GM12878 (cell line): ENCODE data around the gene KLF6. TPM values are rescaled to one million over a fixed set of nuclear protein-coding genes. Genes with fewer than 3 reads are reported as not detected.

Source experiments
- ATAC-seq: fragments of 200-7000 bp; cut with Tn5 transposase; 3 replicates; pipeline ENCODE4 v1.9.1; 2020; ENCODE audit warnings: mild to moderate bottlenecking, moderate library complexity
- BruUV-seq: library from RNA; stranded (reverse); fragments of 400-500 nt; replicated peaks from 2 replicates; lab custom pipeline; 2021; lab: Mats Ljungman, UMichigan
- CTCF ChIA-PET: fragments of 300-600 bp; sonication (Branson Sonifier 250); formaldehyde crosslinking; extraction: SDS; loops from one replicate; lab custom pipeline; 2021; ENCODE audit warnings: inconsistent platforms; lab: Yijun Ruan, JAX
- POLR2A ChIA-PET: fragments of 350-600 bp; formaldehyde crosslinking; extraction: SDS; loops from one replicate; lab custom pipeline; 2021; ENCODE audit warnings: inconsistent platforms; lab: Charles Lee
- RAD21 ChIA-PET: fragments of 300-600 bp; sonication (Branson Sonifier 250); formaldehyde crosslinking; loops from one replicate; lab custom pipeline; 2023; ENCODE audit warnings: antibody characterized with exemption; ENCODE audit not compliant: unreplicated experiment; lab: Charles Lee
- SMC1A ChIA-PET: fragments of 300-600 bp; sonication (Branson Sonifier 250); formaldehyde crosslinking; loops from one replicate; lab custom pipeline; 2023; ENCODE audit not compliant: unreplicated experiment, uncharacterized antibody; lab: Charles Lee
- DNase-seq: peaks from one replicate; pipeline ENCODE4 v3.0.0-alpha.2; 2011; ENCODE audit warnings: low read depth, low spot score
- FAIRE-seq: peaks from 3 replicates; lab custom pipeline; 2011; peaks lifted over from hg19 to GRCh38; lab: Jason Lieb, UNC
- H2AFZ ChIP-seq: 2 replicates; pipeline ENCODE4 v1.6.0; 2011; ENCODE audit warnings: low read depth, low read length, control low read depth; ENCODE audit not compliant: control insufficient read depth
- H3K27ac ChIP-seq: 2 replicates; pipeline ENCODE4 v1.5.1; 2011; ENCODE audit warnings: control low read depth; ENCODE audit not compliant: control insufficient read depth, insufficient read depth
- H3K27me3 ChIP-seq, 2 experiments: replicated peaks in 1 of 2; 2 replicates each; pipeline versions ENCODE4 v1.6.0 to v1.6.1; 2011; ENCODE audit warnings: low read length in 1 of 2; ENCODE audit not compliant: control insufficient read depth in 2 of 2, insufficient read depth in 2 of 2
- H3K36me3 ChIP-seq, 2 experiments: 2 replicates each; pipeline ENCODE4 v1.5.1; 2011; ENCODE audit warnings: low read length in 1 of 2; ENCODE audit not compliant: control insufficient read depth in 2 of 2, insufficient read depth in 2 of 2
- H3K4me1 ChIP-seq: 2 replicates; pipeline ENCODE4 v1.6.1; 2011; ENCODE audit warnings: mild to moderate bottlenecking, low read length, moderate library complexity, mixed read lengths; ENCODE audit not compliant: control insufficient read depth, insufficient read depth
- H3K4me2 ChIP-seq: 2 replicates; pipeline ENCODE4 v1.6.0; 2011; ENCODE audit warnings: control low read depth; ENCODE audit not compliant: control insufficient read depth, insufficient read depth
- H3K4me3 ChIP-seq: fragments of 200-600 bp; sonication (generic); 2 replicates; pipeline ENCODE4 v1.5.1; 2016
- H3K79me2 ChIP-seq: 2 replicates; pipeline ENCODE4 v1.6.0; 2011; ENCODE audit warnings: low read length; ENCODE audit not compliant: control insufficient read depth, insufficient read depth
- H3K9ac ChIP-seq: 2 replicates; pipeline ENCODE4 v1.8.0; 2011; ENCODE audit warnings: low read length, control low read depth, mixed read lengths; ENCODE audit not compliant: control insufficient read depth, insufficient read depth
- H3K9me3 ChIP-seq: replicated peaks from 3 replicates; pipeline ENCODE4 v1.5.1; 2011; ENCODE audit warnings: mild to moderate bottlenecking, low read length; ENCODE audit not compliant: control insufficient read depth, insufficient read depth
- H4K20me1 ChIP-seq: 2 replicates; pipeline ENCODE4 v1.6.0; 2011; ENCODE audit not compliant: control insufficient read depth, insufficient read depth
- ATF7 ChIP-seq: fragments of 450-650 bp; IDR thresholded peaks from 2 replicates; pipeline ENCODE4 v1.6.1; 2016; ENCODE audit warnings: low read depth, mild to moderate bottlenecking
- BMI1 ChIP-seq: fragments of 450-650 bp; IDR thresholded peaks from 2 replicates; pipeline ENCODE4 v1.6.1; 2016; ENCODE audit warnings: mild to moderate bottlenecking, moderate library complexity, borderline replicate concordance
- CBX3 ChIP-seq: fragments of 200-600 bp; sonication (generic); IDR thresholded peaks from 2 replicates; pipeline ENCODE4 v1.6.1; 2016; ENCODE audit warnings: low read depth, borderline replicate concordance
- FOXM1 ChIP-seq: IDR thresholded peaks from 2 replicates; pipeline ENCODE4 v1.6.1; 2012; ENCODE audit warnings: low read depth, mild to moderate bottlenecking, inconsistent platforms, low read length, moderate library complexity
- IRF5 ChIP-seq: fragments of 450-650 bp; IDR thresholded peaks from 2 replicates; pipeline ENCODE4 v1.6.1; 2017; ENCODE audit warnings: borderline replicate concordance
- JUND ChIP-seq: IDR thresholded peaks from 2 replicates; pipeline ENCODE4 v1.6.1; 2012; ENCODE audit warnings: low read depth, mild to moderate bottlenecking, low read length, improper control_type of control experiment, moderate library complexity
- KLF5 ChIP-seq: fragments of 450-650 bp; IDR thresholded peaks from 2 replicates; pipeline ENCODE4 v1.6.1; 2014; ENCODE audit warnings: mild to moderate bottlenecking; ENCODE audit not compliant: partially characterized antibody
- MAX ChIP-seq: IDR thresholded peaks from 2 replicates; pipeline ENCODE4 v1.6.1; 2012; ENCODE audit warnings: low read depth, low read length, improper control_type of control experiment
- MXI1 ChIP-seq: fragments of 150-350 bp; IDR thresholded peaks from 2 replicates; pipeline ENCODE4 v1.6.1; 2011; ENCODE audit warnings: low read depth, mild to moderate bottlenecking, inconsistent platforms, low read length, improper control_type of control experiment
- PAX8 ChIP-seq: fragments of 450-650 bp; IDR thresholded peaks from 2 replicates; pipeline ENCODE4 v1.6.1; 2017; ENCODE audit warnings: mild to moderate bottlenecking, moderate library complexity
- RELA ChIP-seq: fragments of 450-650 bp; IDR thresholded peaks from 2 replicates; pipeline ENCODE4 v1.8.0; 2014; ENCODE audit warnings: borderline replicate concordance; ENCODE audit not compliant: partially characterized antibody
- SMAD1 ChIP-seq: fragments of 450-650 bp; IDR thresholded peaks from 2 replicates; pipeline ENCODE4 v1.6.1; 2018; ENCODE audit warnings: mild to moderate bottlenecking, low read depth; ENCODE audit not compliant: partially characterized antibody
- TCF7 ChIP-seq: IDR thresholded peaks from 2 replicates; pipeline ENCODE4 v1.6.1; 2014; ENCODE audit warnings: antibody characterized with exemption, borderline replicate concordance
- ZBED1 ChIP-seq: IDR thresholded peaks from 2 replicates; pipeline ENCODE4 v1.6.1; 2016; ENCODE audit warnings: borderline replicate concordance
- WGBS: methylation state at CpG from one replicate; pipeline ENCODE4 v1.1.6; 2016; ENCODE audit warnings: low lambda C conversion rate; ENCODE audit not compliant: insufficient replicate concordance, insufficient coverage; ENCODE audit errors: missing lambda C conversion rate; 5-methylcytosine and 5-hydroxymethylcytosine counted together
- in situ Hi-C: fragments of 300-500 bp; cut with MboI; formaldehyde crosslinking; loops from 9 replicates; pipeline ENCODE4 v1.14.3; 2018; ENCODE audit warnings: mixed read lengths
- intact Hi-C: fragments of 100-400 bp; cut with micrococcal nuclease; formaldehyde crosslinking; loops from one replicate; pipeline ENCODE4 v1.14.2; 2022; ENCODE audit not compliant: unreplicated experiment
- polyA plus RNA-seq, 11 experiments: library from polyadenylated mRNA; depleted of rRNA in 4 of 11; unstranded in 6 of 11; stranded (reverse) in 5 of 11; fragments of >200 nt; fragmentation: Nextera tagmentation in 4 of 11; fragmentation: Illumina TruSeq in 1 of 11; extraction: Ambion mirVana in 4 of 11; extraction: Trizol in 1 of 11; gene quantifications; 1 replicate in 1 of 11; 2 replicates in 10 of 11; pipeline versions ENCODE4 v1.2.1 to v1.2.3, GENCODE V29; 2011 to 2016; ENCODE audit warnings: inconsistent platforms in 2 of 11, missing spikeins in 2 of 11, low read depth in 1 of 11
- total RNA-seq, 4 experiments: library from RNA; depleted of rRNA in 3 of 4; stranded (reverse); fragments of >200 nt in 3 of 4; fragmentation: Illumina TruSeq in 1 of 4; extraction: Trizol in 1 of 4; gene quantifications; 2 replicates each; pipeline versions ENCODE4 v1.2.1 to v1.2.3, GENCODE V29; 2013 to 2021

KLF6 gene
- total and polyA plus RNA-seq, 10 of the 15 experiments (the other 5 are each of a cell fraction or from before 2014, with no cell fraction given): 7.4 to 54.1 (median 23.5) TPM

GRCh38 chr10:3750854-3751253, 34.2 kb downstream of the KLF6 start:
- ATAC-seq (no peak), FAIRE-seq (no peak), DNase-seq (no peak)
- Histone ChIP-seq H4K20me1 (no peaks in the 10 kb centered on the region), H3K79me2 (no peaks in the 10 kb centered on the region), H2AFZ (no peak overlapping the region), H3K4me2 (no peak overlapping the region), H3K9me3 (no peaks in the 10 kb centered on the region), H3K27ac (no peak overlapping the region), H3K9ac (no peak overlapping the region), H3K4me1 (peaks cover 6% of the 10 kb centered on the region), H3K36me3 (no peaks in the 10 kb centered on the region), H3K4me3 (no peak overlapping the region), H3K27me3 (no peaks in the 10 kb centered on the region)
- SMC1A ChIA-PET: interaction anchor here (0.7 to 2.0 kb wide), 8 partner anchors 10 to 124 kb away, joined by 3 to 16 read pairs (median 4); no protein-coding TSS in a partner anchor
- RAD21 ChIA-PET: interaction anchor here (1.4 to 2.8 kb wide), 4 partner anchors 10 to 85 kb away, joined by 3 to 12 read pairs (median 8); no protein-coding TSS in a partner anchor
- CTCF ChIA-PET: interaction anchor here (2.1 kb wide), 1 partner anchor 10 kb away, joined by 11 read pairs; no protein-coding TSS in a partner anchor
- WGBS: 88% methylated on average over 8 of the region's 8 CpGs
- TF ChIP-seq MXI1 (no peak), ATF7 (no peak), CBX3 (no peak), ZBED1 (no peak), KLF5 (no peak), BMI1 (no peak), PAX8 (no peak), IRF5 (no peak), SMAD1 (no peak), RELA (no peak), MAX (no peak), TCF7 (no peak), JUND (no peak), FOXM1 (no peak)
- in situ Hi-C loops: no loop called here
- POLR2A ChIA-PET: no interaction called here
- BruUV-seq: no TSS peak
- intact Hi-C loops: no loop called here
